IPS-NIHi7 (cell line): ENCODE data around the gene CA6.
"Not testable (repeated sequence)": the region's sequence is repeated elsewhere in the genome, so short reads cannot be mapped to it uniquely, and the experiment has no call there.

Experiments
- DNase-seq: peaks from one replicate; pipeline ENCODE4 v3.0.0; 2012; ENCODE audit warnings: mixed read lengths; ENCODE audit errors: extremely low spot score

CA6 gene

DNA sequence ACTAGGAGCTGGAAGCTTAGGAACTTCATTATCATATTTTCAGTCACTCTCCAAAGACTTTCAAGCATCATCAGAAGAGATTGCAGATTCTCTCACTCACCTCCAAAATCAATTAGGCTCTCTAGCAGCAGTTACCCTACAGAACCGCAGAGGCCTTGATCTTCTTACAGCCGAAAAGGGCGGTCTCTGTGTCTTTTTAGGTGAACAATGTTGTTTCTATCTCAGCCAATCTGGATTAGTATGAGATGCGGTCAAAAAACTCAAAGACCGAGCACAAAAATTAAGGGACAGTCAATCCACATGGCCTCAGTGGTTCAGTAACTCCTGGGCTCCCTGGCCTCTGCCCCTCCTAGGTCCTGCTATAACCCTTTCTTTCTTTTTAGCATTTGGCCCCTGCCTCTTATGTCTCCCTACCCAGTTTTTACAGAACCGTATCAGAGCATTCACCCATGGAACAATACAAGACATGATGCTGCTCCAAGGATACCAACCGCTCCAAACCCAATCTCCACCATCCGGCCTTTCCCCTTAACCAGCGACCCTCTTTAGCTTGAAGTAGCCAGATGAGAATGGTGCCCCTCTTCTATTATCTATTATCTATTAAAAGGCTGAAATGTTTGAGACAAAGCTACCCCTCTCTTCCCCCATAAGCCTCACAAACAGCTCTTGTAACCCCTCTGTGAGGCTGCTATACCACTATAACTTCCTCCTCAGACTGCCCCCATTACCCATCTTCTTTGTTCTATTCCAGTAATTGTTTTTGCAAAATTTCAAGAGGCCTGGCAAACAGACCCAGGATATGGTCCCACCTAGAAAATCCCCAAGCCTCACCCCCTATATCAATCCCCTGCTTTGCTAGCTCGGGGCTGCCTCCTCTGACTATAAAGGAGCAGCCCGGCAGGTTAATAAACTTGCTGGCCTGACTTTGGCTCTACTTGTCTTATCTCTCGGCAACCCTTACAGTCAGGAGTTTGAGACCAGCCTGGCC lies 18.7 kb upstream of the CA6 start:
- DNase-seq = no peak

DNA sequence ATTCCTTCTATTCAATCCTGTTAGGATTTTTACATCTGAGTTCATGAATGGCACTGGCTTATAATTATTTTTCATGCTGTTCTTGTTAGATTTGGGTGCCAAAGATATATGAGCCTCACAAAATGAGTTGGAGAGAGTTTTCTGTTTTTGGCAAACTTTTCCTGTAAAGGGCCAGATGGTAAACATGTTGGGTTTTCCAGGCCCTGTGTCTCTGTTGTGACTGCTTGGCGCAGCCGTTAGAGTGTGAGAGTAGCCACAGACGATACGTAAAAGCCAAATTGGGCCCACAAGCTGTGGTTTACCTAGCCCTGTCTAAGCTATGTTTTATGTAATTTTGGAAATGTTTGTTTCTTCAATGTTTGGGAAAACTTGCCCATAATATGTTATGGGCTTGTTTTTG lies 15.6 kb upstream of the CA6 start:
- DNase-seq = no peak

DNA sequence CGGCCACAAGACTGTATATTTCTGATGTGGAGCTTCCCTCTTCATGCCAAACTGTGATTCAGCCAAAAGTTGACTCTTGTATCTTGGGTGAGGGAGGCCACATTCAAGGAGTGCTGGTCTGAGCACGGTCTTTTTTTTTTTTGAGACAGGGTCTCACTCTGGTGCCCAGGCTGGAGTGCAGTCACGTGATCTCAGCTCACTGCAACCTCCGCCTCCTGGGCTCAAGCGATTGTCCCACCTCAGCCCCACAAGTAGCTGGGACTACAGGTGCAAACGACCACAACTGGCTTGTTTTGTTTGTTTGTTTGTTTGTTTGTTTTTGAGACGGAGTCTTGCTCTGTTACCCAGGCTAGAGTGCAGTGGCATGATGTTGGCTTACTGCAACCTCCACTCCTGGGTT lies 8.6 kb upstream of the CA6 start:
- DNase-seq = not testable (repeated sequence)

DNA sequence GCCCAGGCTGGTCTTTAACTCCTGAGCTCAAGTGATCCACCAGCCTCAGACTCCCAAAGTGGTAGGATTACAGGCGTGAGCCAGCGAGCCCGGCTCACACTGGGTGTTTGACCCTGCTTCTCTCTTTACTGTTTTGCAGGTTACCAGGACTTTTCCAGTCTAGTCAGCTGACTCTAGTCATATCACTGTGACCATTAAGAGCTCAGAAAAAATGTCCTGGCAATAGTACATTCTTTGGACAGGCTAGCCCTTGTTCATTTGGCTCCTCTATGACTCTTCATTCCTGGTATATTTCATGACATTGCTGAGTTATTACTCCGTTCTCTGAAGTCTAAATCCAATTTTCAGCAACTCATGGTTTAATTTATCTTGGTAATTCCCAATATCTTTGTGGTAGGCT lies 8.0 kb upstream of the CA6 start:
- DNase-seq = no peak

DNA sequence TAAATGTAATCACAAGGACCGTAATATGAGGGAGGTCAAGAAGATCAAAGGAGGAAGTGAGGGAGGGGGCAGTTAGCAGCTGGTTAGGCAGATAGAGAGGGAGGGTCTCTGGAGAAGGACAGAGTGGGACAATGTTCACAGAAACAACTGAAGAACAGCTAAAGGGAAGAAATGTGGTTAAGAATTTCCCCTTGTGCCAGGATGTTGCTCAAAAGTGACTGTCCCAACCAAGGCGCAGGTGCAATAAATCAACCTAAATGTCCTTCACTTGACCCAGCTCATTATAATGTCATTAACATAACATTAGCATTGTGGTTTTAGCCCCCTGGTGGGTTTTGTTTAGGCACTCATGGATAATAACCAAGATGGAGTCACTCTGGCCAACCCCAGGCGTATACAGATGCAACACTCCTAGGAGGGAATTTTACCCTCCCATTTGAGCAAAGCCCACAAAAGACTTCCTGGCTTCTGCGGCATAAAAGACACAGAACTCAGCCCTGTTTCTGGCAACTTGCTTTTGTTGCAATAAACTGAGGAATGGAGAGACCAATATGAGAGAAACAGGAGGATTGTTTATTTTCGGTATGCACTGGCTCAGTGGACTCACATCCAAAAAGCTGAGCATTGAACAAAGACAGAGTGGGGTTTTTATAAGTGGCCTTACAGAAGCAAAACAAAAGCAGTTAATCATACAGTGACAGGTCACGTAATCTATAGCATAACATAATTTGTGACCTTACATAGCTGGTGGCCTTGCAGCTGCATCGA lies 7.3 kb upstream of the CA6 start:
- no peak for DNase-seq

DNA sequence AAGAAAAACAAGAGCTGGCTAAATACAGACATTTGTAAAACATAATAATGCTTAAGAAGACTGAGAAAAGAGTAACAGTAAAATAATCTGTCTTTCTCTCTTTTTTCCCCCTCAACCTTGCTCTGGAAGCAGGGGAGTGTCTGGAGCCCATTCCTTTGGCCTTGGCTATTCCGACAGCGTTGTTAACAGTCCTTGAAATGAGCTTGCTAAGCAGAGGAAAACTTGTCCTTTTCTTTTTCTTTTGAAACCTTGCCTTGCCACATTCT lies 6.7 kb upstream of the CA6 start:
- DNase-seq = no peak

DNA sequence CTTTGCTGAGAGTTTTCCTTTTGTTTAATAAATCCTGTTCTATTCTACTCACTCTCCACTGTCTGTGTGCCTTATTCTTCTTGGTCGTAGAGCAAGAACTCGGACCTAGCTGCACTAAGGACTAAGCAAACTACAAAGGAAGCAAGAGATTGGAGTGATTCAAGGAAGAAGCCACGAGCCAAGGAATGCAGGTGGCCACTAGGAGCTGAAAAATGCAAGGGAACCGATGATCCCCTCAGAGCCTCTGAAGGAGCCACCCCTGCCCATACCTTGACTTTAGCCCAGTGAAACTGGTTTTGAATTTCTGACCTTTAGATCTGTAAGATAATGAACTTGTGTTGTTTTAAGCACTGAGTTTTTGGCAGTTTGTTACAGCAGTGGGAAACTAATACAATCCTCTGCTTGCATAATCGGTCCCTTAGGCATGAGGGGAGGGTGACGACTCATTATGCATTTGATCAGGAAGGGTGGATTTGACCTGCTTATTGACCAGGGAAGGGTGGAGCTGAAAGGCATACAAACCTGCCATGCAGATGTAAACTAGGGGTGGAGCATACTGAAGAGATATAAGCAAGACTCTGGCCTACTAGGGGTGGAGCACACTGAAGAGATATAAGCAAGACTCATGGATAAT lies 6.2 kb upstream of the CA6 start:
- DNase-seq = no peak

DNA sequence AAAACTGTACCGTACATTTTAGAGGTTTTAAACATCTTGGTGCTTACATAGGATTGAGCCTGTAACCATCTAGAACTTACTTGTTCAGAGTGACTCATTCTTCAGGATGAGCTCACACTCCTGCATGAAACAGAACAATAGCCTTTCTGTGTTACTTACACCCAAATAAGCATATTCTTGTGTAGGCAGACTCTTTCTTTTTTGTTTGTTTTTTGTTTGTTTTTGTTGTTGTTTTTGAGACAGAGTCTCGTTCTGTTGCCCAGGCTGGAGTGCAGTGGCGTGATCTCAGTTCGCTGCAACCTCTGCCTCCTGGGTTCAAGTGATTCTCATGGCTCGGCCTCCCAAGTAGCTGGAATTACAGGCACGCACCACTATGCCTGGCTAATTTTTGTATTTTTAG lies 3.8 kb upstream of the CA6 start:
- DNase-seq = no peak

DNA sequence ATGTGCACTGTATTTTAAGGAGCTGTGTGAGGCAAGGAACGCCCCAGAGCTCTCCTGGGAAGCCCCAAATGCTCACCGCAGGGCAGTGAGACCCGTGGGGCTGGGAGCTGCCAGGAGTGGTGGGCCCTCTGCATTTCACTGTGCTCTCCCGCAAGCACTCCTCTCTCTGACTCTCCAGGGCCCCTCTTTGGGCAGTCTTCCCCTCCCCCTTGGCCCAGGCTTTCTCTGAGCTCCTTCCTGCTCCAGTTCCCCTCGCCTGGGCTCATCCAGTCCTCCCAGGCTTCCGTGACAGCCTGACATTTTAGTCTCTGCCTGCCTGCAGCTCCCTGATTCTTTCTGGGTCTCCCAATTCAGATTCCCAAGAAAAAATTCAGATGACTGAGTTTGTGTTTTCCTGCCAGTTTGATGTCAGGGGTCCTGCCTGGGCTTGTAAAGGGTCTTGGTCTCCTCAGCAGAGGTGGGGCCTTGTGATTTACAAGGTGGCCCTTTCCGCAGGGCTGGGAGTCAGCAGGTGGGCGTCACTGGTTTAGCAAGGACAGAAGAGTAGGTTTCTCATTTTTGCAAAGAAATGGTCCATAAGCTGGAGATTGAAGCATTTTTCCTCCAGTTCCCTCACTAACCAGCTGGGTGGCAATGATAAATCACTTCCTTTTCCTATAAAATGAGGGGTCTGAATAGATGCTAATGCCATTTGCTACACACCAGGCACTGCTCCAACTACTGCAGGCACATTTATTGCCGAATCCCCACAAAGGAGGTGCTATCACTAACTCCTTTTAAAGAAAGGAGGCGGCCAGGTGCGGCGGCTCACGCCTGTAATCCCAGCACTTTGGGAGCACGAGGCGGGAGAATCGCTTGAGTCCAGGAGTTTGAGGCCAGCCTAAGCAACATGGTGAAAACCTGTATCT lies 1.9 kb upstream of the CA6 start:
- peak; percentile 90 for DNase-seq

DNA sequence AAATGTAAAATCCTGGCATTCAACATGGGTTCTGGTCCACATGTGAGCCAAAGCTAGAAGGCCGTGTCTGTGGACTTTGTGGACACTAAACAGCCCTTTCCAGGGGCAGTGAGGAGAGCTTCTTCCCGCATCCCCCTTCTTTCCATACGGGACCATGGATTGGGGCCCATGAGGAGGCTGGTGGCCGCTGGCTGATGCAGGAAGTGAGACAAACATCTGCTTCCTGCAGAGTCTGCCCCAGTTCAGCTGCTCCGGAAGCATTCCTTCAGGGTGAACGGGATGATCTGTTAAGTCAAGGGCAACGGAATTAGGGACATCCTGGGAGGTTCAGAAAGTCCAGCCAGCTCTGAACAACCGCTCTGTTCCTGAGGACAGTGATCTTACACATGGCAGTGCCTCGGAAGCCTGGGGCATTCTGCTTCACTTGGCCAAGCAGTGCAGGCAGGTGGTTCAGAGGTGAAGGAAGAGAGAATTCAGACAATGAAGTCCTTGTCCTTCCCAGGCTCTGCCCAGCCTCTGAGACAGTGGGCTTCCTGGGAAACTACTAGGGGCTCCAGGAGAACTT lies 1.5 kb downstream of the CA6 start:
- no peak for DNase-seq

DNA sequence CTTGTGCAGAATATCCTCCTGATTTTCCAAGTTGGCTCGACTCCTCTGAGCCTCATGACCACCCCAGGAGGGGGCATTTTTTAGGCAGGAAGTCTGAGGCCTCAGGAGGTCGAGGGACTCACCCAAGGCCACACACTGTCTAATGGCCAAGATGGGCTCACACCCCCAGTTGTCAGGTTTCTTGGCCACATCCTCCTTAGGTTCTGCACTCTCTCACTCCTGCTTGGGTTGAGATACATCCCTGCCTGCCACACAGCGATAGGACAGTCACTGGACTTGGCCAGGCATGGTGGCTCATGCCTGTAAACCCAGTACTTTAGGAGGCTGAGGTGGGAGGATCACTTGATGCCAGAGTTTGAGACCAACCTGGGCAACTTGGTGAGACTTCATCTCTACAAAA lies 4.6 kb downstream of the CA6 start:
- no peak for DNase-seq

DNA sequence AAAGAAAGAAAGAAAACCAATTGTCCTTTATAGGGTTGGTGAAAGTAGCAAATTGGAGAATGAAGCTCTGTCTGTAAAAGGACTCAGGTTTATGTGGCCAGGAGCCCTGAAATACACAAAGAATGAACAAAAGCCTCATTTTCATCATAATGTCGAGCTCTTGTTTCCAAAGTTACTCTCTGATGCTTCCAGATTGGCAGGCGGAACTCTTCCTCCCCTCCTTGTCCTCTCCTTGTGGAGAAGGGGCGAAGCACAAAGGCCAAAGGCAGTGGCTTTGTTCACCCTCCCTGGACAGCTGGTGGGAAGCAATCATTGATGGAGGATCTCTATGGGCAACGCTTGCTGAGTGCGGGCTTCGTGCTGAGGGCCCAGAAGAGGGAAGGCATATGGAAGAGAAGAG lies 5.6 kb downstream of the CA6 start:
- no peak for DNase-seq

DNA sequence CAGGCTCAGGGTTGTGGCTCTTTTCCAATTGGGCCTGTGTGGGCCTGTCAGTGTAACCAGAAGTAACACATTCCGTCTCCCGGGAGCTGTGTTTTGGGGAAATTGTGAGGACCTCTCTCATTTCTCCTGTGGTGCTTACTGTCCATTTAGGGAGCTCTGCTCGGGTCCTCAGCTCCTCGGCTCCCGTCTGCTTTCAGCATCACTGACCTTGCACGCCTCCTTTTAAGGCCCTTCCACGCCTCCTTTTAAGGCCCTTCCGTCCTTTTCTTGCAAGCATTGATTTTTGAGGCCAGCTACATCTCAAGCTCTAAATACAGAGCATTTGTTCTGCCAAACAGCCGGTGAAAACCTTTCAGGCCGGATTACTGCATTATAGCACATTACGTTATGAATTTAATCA lies 9.7 kb downstream of the CA6 start:
- DNase-seq = no peak

DNA sequence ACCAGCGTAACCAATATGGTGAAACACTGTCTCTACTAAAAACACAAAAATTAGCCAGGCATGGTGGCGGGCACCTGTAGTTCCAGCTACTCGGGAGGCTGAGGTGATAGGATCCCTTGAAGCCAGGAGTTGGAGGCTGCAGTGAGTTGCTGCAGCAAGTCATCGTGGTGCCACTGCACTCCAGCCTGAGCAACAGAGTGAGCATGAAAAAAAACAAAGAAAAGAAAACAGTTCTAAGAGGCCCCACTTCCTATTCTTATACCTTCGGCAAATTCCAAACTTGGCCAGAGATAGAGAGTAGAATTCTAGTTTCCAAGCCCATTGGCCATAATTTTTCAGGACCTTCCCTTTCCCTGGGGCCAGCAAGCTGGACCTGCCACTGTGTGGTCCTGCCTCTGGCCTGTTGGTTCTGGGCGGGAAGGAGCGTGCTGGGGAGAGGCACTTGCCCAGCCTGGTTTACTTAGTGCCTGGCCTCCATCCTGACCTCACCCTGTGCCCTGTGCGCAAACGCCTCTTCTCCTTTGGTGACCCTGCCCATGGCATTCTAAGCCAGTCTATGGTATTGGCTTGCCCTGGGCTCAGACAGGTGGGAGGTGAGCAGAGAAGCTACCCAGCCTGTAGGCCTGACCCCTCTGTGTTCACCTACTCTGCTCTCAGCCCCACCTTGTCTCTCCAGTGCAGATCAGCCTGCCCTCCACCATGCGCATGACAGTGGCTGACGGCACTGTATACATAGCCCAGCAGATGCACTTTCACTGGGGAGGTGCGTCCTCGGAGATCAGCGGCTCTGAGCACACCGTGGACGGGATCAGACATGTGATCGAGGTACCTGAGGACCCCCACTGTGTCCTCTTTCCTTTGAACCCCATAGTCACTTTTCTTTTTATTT lies 11.0 kb downstream of the CA6 start:
- no peak for DNase-seq

DNA sequence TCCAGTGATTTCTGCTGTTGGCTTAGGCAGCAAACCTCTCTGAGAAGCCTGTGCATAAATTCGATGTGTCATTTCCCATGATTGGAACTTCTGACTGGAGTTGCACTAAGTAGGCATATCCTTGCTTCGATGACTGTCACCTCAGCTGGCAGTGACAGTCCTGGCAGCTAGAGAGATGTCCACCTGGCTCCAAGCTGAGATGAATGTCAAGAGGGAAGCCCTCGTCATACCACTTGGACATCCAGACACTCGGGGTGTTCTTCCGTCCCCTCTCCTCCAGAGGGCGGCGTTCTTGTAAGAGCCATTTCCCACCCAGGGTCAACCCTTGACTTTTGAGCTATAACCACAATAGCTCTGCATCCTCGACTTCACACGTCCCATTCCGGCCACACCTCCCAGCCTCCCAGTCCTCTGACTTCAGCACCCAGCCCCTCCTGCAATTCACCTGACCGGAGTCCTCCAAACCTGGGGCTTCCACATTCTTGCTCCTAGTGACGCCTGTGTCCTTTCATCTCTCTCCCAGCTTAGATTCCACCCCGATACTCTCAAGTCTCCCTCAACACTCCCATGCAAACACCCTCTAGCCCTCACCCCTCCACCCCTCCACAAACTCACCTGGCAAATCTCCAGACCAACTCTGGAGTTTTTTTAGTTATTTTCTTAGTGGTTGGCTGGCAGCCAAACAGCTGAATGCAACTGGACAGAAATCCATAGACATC lies 17.3 kb downstream of the CA6 start:
- peak; percentile 94 for DNase-seq

DNA sequence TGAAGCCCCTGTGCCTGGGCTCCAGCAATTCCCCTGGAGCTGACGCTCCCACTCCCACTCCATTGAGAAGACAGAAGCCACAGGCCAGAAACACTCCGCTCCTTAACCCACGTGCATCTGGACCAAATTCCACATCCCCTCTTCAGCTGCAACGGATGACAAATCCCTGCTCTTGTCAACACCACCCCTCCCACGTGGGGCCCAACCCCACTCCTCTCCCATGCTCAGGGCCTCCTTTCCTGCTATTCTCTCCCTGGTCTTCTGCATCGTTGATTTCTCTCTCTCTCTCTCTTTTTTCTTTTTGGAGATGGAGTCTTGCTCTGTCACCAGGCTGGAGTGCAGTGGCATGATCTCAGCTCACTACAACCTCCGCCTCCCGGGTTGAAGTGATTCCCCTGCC lies 18.3 kb downstream of the CA6 start:
- no peak for DNase-seq

DNA sequence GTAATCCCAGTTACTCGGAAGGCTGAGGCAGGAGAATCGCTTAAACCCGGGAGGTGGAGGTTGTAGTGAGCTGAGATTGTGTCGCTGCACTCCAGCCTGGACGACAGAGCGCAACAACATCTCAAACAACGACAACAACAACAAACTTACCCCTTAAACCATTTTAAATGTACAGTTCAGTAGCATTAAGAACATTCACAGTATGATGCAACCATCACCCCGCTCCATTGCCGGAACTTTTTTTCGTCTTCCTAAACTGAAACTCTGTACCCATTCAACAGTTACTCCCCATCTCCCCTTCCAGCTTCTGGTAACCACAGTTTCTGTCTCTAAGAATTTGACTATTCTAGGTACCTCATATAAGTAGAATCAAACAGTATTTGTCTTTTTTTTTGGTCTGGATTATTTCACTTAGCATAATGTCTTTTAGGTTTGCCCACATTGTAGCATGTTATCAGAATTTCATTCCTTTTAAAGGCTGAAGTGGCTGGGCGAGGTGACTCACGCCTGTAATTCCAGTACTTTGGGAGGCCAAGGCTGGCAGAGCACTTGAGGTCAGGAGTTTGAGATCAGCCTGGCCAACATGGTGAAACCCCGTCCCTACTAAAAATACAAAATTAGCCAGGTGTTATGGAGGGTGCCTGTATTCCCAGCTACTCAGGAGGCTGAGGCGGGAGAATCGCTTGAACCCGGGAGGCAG lies 19.6 kb downstream of the CA6 start:
- DNase-seq = no peak

DNA sequence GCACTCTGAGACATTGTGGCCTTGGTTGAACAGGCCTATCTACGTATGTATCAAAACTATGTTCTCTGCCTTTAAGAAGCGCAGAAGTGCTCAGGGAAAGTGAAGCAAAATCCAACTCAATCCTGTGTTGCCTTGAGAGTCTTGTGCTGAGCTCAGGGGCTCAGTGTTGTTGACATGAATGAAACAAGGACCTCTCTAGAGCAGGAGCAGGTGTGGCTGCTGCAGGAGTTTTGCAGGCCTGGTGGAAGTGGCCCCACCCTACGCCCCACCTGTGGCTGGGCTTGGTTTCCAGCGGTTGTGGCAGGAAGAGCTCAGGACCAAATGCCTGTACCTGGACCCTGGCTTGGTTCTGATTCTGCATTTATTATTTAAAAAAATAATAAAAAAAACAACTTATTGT lies 20.9 kb downstream of the CA6 start:
- no peak for DNase-seq

DNA sequence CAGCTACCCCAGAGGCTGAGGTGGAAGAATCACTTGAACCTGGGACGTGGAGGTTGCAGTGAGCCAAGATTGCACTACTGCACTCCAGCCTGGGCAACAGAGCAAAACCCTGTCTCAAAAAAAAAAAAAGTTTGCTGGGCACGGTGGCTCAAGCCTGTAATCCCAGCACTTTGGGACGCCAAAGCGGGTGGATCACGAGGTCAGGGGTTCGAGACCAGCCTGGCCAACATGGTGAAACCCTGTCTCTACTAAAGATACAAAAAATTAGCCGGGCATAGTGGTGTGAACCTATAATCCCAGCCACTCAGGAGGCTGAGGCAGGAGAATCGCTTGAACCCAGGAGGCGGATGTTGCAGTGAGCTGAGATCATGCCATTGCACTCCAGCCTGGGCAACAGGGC lies 23.2 kb downstream of the CA6 start:
- DNase-seq = not testable (repeated sequence)
